GM19193 (cell line): Measurements from ENCODE around the gene ARHGAP44.

Experiments used
- POLR2A ChIP-seq: IDR thresholded peaks from 4 replicates; pipeline ENCODE4 v1.6.1; 2011; ENCODE audit not compliant: insufficient read depth, insufficient read length; ENCODE audit errors: extremely low read depth

The ARHGAP44 gene

DNA sequence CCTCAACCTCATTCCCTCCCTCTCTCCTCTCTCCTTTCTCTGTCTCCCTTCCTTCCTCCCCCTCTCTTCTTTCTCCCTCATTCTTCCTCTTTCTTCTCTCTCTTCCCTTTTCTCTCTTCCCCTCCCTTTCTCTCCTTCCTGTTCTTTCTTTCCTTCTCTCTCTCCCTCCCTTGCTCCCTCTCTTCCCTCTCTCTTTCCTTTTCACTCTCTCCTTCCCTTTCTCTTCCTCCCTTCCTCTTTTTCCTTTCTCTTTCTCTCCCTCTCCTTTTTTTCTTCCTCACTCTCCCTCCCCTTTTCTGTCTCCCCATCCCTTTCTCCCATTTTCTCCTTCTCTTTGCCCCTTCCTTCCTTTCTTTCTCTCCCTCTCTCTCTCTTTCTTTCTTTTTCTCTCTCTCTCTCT is 236.4 kb downstream of the ARHGAP44 start:
- no peak for TF ChIP-seq POLR2A

GRCh38 chr17:13027246-13027645 is 237.9 kb downstream of the ARHGAP44 start:
- no peak for TF ChIP-seq POLR2A

GRCh38 chr17:13029340-13029739 is 240.0 kb downstream of the ARHGAP44 start:
- TF ChIP-seq POLR2A: no peak

DNA sequence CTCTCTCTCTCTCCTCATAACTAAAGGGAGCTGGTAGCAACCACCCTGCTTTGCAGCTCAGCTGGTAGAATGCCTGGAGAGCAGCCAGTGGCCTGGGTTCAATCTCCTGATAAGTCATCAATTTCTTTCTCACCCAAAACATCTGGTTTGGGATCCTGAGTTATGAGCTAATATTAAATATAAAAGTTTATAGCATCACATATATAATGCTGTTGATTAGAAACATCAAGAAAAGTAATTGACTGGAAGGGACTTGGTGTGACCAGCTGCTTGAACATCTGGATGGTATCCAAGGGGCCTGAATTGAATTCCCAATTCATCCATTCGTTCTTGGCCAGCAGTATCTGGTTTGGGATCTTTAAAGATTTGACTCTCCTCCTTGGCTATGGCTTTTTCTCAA is 240.8 kb downstream of the ARHGAP44 start:
- TF ChIP-seq POLR2A: no peak

DNA sequence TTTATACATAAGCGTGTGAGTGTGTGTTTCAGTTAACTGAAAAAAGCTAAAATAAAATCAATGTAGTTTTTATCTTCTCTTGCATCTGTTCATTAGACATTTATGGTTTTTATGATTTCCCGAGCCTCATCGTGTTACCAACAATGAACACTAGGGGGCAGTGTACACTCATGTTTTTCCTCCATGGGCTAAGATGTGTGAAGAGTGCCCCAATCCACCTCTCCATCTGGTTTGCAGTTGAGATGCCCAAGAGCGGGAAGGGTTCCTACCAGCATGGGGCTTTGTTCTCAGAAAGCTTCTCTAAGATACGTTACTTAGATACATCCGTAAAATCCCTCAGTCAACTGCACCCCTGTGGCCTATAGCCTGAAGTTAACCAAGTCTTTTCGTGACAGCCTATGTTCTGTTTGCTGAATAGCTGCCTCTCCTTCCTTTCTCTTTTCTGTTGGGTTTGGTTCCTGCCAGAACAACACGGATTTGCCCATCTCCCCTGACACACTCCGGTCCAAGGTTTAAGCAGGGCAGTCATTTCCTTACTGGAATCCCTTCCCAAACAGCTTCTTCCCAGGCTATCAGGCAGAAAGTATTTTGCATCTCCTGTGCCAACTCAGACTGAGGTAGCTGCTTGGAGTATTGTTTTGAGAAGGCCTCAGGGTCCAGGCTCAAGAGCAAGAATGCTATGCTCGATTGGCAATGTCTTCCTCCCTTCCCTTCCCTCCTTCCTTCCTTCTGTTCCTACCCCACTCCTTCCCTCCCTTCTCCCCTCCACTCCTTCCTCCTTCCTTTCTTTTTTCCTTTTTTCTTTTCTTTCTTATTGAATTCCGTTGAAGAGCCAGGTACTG is 241.4 kb downstream of the ARHGAP44 start:
- TF ChIP-seq POLR2A: no peak

GRCh38 chr17:13031718-13032350 is 242.5 kb downstream of the ARHGAP44 start:
- TF ChIP-seq POLR2A: no peak

DNA sequence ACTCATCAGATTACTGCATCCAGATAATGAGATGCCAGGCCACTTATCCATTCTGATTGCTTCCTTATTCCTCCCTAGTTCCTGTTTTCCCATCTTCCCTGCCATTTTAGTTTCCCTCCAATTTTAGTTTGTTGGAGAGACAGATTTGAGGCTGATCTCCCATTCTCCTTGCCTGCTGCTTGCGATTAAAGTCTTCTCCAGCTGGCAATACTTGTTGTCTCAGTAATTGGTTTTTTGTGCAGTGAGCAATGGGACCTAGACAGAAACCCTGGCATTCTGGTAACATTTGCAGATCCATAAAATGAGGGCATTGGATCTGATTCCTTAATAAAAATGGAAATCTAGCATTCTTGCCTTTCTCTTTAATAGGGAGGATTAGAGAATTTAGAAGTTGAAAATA is 246.1 kb downstream of the ARHGAP44 start:
- no peak for TF ChIP-seq POLR2A

DNA sequence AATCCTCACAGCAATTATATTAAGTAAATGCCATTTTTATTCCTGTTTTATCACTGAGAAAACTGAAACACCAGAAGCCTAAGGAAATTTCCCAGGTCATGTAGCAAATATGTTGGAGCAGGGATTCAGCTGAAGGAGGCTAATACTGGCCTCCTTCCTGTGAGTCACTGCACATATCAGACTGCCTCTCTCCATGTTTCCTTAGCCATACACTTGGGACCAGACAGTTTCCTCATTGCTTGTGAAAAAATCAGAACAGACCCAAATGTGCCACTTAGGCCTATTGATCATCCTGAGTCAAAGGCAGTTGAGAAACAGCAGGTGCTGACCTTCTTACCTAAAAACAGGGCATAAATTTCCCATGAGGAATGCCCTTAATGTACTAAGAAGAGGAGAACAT is 247.5 kb downstream of the ARHGAP44 start:
- no peak for TF ChIP-seq POLR2A

DNA sequence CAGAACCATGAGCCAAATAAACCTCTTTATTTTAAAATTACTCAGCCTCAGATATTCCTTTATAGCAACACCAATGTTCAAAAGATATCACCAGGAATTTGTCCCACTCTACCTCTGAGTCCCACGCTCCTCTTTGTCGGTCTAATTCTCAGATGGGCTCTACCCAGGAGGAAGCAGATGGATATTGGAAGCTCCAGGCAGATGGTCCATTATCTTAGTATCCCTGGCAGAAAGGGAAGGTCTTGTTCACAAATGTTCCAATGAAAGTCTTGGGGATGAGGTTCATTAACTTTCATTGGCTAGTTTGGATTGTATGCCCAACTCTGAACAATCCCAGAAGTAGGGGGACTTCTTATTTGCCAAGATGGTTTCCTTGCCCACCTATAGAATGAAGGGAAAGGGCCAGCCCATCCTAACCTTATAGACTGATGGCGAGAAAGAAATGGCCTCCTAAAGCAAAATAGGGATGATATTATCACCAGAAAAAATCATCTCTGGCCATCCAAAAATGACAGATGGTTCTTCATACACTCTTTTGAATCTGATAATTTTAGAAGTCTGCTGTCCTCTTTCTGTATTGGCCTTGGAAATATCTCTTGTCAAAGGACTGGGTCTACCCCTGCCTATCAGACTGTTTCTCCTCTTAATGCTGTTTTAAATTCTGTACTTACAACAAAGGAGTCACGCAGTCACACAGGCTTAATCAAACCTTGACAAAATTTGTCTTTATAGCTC is 249.8 kb downstream of the ARHGAP44 start:
- TF ChIP-seq POLR2A: no peak
